ENCODE results near the gene TEX2.

The TEX2 gene

DNA sequence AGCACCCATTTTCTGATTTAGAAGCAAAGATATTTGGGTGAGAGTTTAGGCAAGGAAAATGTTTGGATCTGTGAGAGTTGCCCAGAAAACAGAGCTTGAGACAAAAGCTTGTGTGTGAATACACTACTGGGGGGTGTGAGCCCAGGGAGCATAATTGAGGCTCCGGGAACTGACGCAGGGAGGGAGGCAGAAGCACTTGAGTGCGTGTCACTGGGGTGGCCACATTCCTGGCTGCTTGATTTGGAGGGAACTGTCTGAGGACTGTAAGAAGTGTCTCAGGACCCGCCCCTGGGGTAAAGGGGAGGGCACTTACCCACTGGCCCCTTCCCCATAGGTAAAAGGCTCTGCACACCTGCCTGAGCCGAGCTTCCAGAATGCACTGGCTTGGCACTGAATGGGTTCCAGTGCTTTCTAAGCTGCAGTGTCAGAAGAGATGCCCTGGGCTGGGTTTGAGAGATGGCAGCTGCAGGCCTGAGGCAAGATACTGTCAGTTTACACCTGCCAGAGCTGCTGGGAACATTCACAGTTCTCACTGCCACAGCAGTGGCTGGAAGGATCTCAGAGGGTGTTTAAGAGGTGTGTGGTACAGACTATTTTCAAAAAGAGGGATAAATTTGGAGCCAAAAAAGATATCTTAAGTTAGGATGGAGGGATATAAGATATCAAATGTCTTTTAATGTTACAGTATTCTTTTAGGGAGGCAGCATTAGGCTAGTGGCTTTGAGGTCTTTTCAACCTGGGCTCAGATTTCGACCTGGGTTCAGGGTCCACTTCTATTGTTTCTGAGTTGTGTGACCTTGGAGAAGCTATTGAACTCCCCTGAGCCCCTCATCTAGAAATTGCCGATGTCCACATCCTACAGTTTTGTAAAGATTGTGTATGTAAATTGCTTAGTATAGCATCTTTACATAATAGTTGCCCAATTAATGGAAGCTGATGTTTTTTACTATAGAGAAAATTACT lies 6.9 kb upstream of the TEX2 start:
- DNase-seq (ENCODE audit: low read depth), result no peak

DNA sequence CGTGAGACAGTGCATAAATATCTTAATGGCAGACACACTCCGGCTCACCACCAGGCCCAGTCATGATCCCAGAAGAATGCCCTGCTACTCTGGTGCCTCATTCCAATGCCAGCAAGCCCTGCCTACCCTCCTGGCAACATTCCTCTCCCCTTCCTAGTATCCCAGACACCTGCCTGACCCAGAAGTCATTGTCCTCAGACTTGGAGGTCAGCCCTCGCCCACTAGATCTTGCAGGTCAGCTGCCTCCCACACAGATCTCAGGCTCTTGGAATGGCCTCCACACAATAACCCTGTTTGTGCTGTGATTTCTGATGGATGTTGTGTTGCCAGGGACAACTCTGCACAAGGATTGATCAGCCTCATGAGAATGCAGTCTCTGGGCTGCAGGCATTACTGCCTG lies 1.8 kb upstream of the TEX2 start:
- DNase-seq (ENCODE audit: low read depth), result no peak

DNA sequence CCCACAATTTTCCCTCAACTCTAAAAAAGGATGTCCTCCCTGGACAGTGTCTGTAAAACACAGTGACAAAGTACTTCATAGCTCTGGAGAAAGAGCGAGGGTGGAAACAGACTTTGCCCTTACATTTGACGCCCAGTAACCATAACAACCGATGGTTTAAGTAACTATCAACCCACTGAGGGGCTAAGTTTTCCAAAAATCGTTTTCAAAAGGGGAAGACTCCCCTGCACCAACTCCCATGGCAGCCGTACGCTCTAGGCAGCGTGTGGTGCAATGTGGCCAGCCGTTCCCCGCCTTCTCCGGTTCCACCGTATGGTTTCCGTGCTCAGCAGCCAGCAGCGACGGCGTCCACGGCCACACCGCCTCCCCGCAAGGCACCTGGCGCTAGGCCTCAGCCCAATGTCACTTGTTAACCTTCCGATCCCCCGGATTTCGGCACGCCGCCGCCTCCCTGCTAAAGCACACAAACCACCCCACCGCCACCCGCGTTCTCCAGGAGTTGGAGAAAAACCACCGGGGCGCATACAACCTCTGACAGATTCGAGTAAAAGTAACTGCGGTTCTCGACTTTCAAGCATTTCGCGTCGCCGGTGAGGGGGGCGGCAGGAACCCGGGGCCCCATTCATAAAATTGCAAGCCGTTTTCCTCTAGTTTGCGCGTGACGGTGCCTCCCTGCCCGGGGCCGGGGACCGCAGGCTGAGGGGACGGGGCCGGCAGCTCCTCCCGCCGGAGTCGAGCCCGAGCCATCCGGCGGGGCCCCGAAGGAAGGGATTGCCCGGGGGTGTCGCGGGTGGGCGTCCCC lies 661 bp downstream of the TEX2 start:
- peak; percentile 54 for DNase-seq (ENCODE audit: low read depth)

DNA sequence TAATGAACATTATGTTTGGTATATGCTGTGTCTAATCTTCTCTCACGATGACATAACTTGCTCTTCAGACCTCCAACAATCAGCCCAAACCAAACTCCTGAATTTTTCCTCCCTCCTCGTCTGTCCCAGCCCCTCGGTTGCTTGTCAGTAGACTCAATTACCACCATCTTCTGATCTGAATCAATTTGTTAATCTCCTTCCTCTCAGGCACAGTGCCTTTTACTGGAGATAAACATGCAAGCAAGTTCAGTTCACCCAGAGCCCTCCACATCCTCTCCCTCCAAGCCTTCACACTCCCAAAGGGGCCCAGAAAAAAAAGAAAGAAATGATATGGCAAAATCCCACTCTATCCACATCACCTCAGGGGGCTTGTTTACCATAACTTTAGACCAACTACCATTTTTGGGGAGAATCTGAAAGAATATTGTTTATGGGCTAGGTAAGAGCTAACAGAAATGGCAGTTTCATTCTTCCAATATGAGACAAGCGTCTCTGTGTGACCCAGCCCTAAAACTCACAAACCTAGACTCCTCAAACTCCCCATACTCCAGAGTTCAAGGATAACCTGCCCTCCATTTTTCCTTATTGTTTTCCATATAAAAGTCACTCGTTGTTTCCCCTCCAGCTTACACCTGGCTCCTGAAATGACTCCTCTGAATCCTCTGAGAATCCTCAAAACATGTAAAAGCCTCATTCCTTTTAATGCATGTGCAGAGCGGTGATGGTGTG lies 1.5 kb downstream of the TEX2 start:
- DNase-seq (ENCODE audit: low read depth), result no peak

DNA sequence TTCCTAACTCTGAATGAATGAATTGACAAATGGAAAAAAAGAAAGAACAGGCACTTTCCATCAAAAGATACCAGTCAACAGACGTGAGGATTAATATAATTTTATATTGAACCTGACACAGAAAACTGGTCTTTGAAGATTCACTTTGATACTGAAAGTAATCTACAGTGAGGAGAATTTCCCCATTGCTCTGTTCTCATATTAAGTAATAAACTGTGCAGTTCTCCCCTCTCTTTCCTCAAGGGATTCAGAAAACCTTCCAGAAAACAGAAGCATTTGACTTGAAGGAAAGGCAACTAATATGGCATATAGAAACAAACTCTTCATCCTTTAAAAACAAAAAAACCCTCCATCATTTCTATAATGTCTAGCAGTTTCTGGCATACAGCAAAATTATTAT lies 2.2 kb downstream of the TEX2 start:
- DNase-seq (ENCODE audit: low read depth), result no peak

DNA sequence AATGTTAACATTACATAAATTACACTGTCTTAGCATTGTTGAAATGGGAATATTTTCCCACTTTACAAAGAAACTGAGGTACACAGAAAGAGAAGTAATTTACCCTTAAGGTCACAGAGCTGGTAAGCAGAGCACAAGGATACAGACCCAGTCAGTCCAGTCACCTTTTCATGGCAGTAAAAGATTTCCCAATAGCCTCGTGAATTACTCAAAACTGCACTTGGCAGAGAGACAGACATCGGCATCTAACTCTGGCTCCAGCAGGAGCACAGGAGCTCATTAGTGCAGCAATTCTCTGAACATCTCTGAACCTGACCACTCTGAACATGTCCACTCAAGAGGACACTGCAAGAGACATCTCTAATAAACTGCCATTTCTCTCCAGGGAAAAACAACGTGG lies 3.1 kb downstream of the TEX2 start:
- DNase-seq (ENCODE audit: low read depth), result no peak

DNA sequence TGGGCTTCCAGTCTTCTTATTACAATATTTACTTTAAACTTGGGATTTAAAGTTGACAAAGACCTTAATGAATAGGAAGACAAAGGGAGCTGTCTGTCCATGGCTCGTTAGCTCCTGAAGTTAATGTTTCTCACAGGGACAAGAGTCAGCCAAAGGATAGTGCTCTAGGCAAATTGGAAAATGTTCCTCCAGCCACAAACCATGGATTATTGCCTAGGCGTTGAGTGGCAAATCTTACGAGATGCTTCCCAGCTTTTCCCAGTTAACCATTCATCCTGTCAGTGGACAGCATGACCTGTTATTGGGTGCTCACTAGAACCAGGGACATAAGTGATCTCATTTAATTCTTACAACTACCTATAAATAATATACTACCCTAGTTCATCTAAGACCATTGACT lies 3.6 kb downstream of the TEX2 start:
- no peak for DNase-seq (ENCODE audit: low read depth)

DNA sequence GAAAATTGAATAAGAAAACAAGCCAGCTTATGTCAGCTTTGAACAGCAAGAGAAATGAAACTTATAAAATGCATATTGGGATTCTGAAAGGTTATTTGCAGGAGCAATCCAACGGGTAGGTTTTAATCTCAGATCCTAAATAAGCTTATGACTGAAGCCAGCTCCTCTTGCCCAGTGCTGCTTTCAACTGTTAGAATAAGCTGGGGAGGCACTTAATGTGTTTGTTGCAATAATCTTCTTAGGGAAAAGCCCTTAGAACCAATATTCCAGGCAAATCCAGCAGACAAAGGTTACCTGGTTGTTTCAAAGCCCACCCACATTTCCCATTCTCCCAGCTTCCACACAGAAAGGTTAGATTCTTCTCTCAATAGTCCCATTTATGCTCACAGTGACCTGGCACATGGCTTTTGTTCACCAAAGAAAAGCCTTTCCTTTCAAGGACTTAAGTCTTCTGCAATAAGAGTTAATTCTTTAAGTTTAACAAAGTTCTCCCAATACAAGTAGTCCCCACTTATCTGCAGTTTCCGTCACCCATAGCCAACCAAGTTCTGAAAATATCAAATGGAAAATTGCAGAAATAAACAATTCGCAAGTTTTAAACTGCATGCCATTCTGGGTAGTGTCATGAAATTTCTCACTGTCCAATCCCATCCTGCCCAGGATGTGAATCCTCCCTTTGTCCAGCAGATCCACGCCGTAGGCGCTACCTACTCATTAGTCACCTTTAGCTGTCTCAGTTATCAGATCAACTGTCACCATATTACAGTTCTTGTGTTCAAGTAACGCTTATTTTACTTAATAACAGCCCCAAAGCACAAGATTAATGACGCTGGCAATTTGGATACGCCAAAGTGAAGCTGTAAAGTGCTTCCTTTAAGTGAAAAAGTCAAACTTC lies 5.9 kb downstream of the TEX2 start:
- no peak for DNase-seq (ENCODE audit: low read depth)

DNA sequence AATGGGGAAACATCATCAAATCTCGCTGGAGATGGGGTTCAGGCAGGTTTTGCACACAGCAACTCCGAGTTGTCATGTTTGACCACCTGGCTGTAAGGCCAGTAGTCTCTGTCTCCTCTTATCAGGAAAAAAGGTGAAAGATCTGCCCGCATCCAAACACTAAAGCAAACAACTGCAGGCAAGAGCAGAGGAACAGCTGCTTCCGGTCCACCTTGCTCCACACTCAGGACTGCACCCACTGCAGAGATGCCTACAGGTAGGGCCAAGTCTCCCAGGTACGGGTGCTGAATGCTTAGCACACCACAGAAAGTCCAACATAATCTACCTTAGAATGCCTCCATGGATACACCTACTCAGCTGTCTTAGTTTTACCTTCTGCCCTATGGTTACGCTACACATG lies 7.3 kb downstream of the TEX2 start:
- DNase-seq (ENCODE audit: low read depth), result no peak

DNA sequence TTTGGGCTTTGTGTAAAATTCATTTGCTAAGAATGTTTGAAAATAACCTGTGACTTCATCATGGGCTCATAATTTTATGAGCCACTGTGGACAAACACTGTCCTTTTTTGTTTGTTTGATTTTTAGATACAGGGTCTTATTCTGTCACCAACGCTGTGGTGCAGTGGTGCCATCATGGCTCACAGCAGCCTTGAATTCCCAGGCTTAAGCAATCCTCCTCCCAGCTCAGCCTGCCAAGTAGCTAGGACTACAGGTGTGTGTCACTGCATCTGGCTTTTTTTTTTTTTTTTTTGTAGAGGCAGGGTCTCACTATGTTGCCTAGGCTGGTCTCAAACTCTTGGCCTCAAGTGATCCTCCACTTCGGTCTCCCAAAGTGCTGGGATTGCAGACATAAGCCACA lies 8.3 kb downstream of the TEX2 start:
- no peak for DNase-seq (ENCODE audit: low read depth)

DNA sequence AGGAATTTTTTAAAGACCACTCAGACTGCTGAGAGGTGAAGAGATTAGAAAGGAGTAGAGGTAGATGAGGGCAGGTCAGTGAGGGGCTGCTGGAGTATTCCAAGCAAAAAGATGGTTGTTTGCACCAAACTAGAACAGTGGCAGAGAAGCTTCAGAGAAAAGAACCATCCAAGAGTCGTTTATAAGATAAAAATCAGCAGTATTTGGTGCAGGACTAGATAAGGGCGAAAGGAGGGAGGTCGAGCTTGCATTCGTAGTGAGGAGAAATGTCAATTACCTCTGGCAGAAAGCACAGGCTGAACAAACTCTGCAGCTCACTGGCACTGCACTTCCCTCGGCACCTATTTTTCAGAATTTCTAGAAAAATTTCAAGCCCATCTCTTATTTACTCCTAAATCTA lies 9.6 kb downstream of the TEX2 start:
- DNase-seq (ENCODE audit: low read depth), result no peak

DNA sequence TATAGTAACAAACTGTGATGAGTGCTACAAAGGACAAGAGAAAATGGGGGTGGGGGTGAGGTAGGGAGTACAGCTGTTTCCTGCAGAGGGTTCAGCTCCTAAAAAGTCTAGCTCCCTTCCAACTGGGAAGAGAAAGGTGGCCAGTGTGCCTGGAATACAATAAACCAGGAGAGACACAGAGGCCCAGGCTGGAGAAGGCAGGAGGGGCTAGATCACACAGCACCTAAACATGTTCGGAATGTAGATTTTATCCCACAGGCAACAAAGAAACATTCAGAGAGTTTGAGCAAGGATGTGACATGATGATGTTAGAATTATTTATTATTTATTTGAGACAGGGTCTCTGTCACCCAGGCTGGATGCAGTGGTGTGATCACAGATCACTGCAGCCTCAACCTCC lies 10.2 kb downstream of the TEX2 start:
- DNase-seq (ENCODE audit: low read depth), result no peak

DNA sequence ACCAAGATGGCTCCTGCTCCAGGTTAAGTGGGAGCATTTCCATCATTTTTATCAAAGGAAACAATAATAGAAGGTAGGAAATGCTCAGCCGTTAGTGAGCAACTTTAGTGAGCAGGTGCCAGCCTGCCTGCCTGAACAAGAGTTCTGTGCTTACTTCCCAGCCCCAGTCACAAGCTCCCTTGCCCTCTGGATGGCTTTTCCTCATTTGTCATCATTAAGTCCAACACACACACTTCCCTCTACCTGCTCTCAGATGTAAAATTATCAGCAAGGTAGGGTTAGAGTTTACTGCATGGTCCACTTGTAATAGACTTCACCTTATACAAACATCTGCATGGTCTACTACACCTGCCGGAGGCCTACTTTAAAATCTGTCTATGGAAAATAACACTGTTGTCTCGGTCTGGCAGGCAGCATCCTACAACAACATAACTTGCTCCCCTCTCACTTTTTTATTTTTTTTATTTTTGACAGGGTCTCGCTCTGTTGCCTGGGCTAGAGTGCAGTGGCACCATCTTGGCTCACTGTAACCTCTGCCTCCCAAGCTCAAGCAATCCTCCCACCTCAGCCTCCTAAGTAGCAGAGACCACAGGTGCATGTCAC lies 12.7 kb downstream of the TEX2 start:
- no peak for DNase-seq (ENCODE audit: low read depth)

DNA sequence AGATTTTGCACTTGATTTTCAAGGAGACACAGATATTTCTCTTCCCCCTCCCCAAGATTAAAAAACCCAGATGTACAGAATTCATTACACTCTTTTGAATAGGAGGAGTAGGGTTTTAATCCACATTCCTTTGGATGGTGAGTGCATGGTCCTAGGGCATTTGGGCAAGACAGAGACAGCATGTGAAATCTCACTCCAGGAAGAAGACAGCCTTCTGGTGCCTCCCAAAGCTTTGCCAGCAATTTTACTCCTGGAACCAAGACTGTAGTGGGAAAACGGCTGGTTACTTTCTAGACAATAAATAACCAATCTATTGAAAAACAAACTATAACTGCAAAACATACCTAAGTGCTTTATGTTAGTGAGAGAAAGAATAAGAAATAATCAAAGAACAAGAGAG lies 15.2 kb downstream of the TEX2 start:
- no peak for DNase-seq (ENCODE audit: low read depth)

DNA sequence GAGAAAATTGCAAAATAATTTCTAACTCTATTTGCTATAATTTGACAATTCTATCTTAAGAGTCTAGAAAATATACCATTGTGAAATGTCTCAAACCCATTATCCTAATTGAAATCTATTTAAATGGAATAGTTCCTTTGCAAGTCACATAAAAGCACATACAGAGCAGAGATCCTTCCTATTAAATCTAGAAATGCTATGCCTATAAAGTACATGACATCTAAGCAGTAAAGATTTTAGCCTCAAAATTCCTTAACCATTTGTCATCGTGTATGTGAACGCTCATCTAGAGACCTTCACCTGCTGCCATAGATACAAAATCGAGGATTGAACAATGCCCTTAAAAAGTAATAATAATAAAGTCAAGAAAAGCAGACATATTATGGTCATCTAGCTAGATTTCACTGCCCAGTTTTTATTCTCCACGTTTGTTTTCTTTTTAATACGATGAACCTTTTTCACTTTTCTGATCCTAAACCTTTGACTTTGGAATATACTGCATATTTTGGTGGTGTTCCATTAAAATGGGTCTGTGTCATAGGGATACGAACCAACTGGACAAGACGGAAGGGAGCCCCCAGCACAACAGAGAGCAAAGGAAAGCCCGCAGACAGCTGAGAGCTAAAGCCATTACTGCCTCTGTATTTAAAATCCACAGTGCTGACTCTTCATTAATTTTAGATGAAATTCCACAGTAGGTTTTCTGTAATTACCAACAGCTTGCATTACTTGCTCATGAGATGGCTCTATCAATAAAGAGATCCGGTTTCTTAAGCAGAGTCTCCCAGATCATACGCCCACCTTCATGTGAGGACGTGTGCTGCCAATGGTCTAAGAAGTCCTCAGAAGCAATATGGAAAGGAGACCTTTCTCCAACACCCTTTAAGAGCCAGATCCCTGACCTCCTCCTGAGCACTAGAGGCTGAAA lies 17.6 kb downstream of the TEX2 start:
- DNase-seq (ENCODE audit: low read depth), result no peak

DNA sequence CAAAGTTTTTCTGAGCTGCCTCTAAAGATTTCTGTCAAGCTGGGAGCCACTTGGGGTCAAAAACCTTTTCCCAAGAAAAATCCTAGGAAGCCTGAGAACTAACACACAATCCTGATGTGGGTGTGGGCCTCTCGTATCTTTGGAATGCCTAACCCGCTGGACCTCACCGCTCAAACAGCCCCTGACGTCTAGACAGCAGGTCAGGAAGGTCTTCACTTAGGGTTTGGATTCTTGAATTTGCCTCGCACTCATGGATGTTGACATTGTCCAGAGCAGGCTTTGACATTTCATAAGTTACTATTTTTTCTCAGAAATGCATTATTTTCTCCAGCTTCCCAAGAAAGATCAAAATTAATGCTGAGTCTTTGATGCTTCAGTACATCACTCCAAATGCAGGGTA lies 18.9 kb downstream of the TEX2 start:
- DNase-seq (ENCODE audit: low read depth), result no peak

DNA sequence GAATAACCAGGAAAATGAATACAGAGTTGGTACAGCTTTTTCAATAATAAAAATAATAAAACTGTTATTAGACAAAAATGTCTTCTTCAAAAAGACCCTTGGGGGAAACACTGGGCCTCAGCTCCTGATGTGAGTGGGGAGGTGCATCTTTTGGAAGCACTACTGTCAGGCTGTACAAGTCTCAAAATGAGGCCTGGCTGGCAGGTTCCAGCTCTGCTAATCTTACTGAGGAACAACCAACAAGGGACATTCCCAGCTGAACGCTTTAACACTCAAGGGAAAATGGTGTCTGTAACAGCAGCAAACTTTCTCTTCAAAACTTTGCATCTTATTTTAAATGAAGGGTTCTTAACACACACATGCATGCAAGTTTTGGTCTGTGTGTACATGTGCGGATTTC lies 19.7 kb downstream of the TEX2 start:
- DNase-seq (ENCODE audit: low read depth), result no peak

DNA sequence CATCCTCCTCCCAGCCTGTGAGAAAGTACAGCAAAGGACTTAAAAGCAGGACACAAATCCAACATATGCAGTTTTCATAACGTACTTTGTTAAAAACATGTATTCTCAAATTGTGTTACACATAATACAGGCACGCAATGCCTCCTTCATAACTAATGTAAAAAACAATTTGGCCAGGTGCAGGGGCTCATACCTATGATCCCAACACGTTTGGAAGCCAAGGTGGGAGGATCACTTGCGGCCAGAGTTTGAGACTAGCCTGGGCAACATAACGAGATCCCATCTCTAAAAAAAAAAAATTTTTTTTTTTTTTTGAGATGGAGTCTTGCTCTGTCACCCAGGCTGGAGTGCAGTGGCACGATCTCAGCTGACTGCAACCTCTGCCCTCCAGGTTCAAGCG lies 20.4 kb downstream of the TEX2 start:
- DNase-seq (ENCODE audit: low read depth), result no peak

DNA sequence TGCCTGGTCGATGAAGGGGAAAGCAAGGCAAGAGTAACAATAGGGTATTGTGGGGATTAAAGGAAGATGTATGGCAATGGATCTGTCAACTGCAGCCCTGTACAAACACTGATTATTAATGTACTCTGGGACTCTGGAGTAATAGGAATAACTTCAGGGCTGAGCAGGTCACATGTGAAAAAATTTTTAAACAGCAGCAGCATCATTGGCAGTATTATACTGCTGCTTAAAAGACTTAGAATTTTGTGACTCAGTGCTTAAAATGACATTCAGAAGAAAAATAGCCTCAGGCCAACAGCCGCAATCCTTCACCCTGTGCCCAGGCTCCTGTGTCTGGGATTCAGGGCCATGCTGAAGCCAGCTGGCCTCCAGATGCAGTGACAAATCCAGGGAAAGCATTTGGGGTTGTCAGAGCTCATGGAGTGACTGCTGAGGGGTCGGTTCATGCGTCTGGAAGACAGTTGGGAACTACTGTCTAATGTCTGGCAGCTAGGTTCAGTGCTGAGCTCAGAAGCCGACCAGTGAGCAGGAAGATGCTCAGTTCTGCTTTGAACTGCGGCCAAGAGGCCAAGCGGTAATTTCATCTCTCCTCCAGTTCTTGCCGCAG lies 22.2 kb downstream of the TEX2 start:
- DNase-seq (ENCODE audit: low read depth), result no peak

All from activated gamma-delta T cell treated with anti-CD3 and anti-CD28 coated beads, Interleukin-2, amount 50 U/mL, for 16 hours (primary cell).